ENCODE results near the gene ACOT8.

- no peak for TF ChIP-seq ZNF425 (CRISPR knock-in tag; conservative IDR thresholded peaks at IDR 0.05)
- TF ChIP-seq USF1 (CRISPR knock-in tag; IDR thresholded peaks at IDR 0.05): no peak
- TF ChIP-seq CTCF (IDR thresholded peaks at IDR 0.05): no peak
- no peak for TF ChIP-seq GABPB1 (CRISPR knock-in tag; IDR thresholded peaks at IDR 0.05)
- no peak for TF ChIP-seq ZMAT4 (CRISPR knock-in tag; IDR thresholded peaks at IDR 0.05)
- no peak for TF ChIP-seq ZNF138 (CRISPR knock-in tag; conservative IDR thresholded peaks at IDR 0.05)
- TF ChIP-seq ETV6 (CRISPR knock-in tag; IDR thresholded peaks at IDR 0.05): no peak
- no peak for TF ChIP-seq NFATC4 (CRISPR knock-in tag; IDR thresholded peaks at IDR 0.05)
- no peak for TF ChIP-seq MAX (CRISPR knock-in tag; IDR thresholded peaks at IDR 0.05)
- no peak for TF ChIP-seq ZNF423 (CRISPR knock-in tag; IDR thresholded peaks at IDR 0.05)
- no peak for TF ChIP-seq SMAD3 (CRISPR knock-in tag; IDR thresholded peaks at IDR 0.05; ENCODE audit: borderline replicate concordance)
- TF ChIP-seq CREB1 (CRISPR knock-in tag; IDR thresholded peaks at IDR 0.05): no peak
- TF ChIP-seq ATF3 (CRISPR knock-in tag; conservative IDR thresholded peaks at IDR 0.05): no peak
These were observed 5.7 kb downstream of the ACOT8 start for GRCh38 chr20:45851501-45851900.
